ENCODE data around the gene TSC2. TPM values are rescaled to one million over a fixed set of nuclear protein-coding genes. Genes with fewer than 3 reads are reported as not detected.

TSC2 gene
- total RNA-seq, 1 donor from 2014 or later: 57.2 TPM

DNA sequence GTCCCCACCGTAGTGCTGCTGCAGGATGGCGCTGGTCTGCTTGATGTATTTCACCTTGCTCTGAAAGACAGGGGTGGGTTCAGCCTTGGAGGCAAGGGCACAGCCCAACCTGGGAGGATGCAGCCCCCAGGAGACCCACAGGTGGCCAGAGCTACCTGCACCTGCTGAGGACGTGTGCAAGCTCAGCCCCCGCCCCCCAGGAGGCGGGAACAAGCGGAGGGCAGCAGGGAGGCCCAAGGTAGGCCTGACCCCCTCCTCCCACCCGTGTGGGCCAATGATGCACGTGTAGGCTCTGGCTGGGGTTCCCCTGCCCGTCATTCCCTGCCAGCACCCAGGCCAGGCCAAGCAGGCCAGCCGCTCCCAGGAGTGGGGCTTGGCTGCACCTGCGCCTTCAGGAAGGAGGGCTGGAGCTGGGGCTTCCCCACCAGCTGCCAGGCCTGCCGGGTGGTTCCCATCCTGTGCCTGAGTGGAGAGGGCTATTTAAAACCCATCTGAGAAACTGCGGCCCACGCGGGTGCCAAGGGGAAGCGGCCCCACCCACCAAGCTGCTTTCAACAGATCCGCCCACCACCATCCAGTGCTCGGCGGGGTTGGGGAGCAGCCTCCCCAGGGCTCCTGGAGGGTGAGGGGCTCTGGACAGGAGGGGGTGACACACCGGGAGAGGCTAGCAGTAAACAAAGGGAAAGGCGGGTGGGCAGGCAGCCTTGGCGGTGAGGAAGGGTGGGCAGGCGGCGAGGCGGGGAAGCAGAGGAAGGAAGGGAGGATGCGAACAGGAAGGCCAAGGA is 3.9 kb upstream of the TSC2 start:
- DNase-seq: peak; percentile 78

- no peak for DNase-seq
Measured at GRCh38 chr16:2044541-2044940, 3.2 kb upstream of the TSC2 start.

- no peak for DNase-seq
Measured at GRCh38 chr16:2045965-2046892, 1.6 kb upstream of the TSC2 start.

- DNase-seq: no peak
Measured at GRCh38 chr16:2046893-2047329, 874 bp upstream of the TSC2 start.

DNA sequence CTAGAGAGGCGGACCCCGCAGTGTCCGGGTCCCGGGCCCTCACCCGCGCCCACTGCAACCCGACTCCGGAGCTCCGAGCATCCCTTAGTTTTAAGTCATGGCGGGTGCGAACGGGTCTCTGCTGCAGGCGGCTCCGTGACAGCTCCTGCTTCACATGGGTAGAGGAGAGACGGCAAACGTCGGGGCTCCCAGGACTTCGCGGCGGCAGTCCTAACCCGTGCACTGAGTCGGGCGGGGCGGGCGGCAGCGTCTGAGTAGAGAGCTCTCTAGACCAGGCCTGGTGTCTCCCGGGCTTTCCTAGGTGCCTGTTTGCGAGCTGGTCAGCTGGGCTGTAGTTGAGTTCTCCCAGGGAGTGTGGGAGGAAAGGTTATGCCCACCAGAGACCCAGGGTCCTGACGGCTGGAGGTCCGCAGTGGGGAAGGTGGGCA is 345 bp downstream of the TSC2 start:
- no peak for DNase-seq

DNA sequence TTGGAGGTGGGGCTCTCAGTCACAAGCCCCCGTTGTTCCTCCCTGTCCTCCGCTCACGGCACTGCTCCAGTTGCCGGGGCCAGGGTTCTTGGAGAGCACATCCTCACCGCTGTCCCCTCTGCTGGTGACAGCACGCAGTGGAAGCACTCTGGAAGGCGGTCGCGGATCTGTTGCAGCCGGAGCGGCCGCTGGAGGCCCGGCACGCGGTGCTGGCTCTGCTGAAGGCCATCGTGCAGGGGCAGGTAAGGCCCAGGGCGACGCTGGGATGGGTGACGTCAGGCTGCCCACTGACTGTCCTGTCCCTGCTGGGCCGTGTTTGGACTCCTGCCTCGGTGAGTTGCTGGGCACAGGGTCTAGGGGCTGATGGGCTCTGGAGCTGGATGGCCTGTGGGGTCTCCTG is 5.4 kb downstream of the TSC2 start:
- no peak for DNase-seq

DNA sequence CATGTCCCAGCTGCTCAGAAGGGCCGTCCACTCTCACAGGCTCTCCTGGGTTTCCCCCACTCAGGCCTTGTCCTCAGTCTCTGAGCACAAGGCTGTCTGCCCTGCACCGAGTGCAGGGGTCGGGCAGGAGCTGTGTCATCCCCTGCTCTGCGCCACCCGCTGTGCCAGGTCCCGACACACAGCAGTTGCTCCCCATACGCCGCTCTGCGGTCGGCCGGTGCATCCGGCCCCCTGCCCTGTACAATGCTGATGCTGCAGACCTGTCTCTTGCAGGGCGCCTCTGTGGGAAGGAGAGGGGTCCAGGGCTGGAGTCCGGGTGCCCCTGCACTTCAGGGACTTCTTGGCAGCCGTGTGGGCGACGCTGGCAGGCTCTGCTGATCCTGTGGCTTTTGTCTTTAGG is 6.1 kb downstream of the TSC2 start:
- no peak for DNase-seq

DNA sequence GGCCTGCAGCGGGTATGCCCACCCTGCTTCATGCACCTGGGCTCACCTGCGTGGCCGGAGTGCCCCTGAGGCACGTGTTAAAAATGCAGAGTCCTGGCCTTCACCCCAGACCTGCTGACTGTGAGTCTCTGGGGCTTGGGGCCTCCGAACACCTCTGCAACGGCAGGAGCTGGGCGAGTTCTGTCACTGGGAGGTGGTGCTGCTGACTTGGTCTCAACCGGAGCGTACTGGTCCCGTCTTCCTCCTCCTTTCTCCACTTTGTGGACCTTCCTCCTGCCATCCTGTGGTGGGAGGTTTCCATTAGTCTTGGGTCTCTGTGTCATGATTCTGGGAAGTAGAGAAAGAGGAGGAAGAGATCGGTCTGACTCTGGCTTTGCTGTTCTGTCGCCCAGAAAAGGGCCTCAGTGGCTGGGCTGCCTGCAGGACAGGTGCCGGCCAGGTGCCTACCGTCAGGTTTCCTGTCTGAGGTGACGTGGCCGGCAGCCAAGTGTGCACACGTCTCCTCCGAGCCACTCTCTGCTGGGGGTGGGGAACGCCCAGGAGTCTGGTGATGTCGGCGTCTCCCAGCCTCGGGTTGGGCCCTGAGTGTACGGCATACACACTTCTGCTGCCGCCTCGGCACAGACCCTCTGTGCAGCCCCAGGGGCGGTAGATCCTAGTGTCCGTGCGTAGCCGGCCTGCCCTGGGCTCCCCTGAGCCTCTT is 6.9 kb downstream of the TSC2 start:
- DNase-seq: no peak

DNA sequence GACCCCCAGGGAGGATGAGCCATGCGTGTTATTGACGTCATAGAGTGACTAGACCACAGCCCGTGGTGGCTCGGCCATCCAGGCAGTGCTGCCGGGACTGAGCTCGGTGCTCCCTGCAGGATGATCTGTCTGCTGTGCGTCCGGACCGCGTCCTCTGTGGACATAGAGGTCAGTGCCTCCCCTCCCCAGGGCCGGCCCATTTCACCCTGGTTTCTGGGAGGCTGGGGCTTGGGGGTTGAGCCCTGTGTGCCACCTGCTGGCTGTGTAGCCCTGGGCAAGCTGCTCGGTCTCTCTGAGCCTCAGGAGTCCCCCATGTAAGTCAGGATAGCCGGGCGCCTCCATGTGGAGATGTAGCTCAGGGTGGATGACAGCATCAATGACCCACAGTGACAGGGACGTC is 8.3 kb downstream of the TSC2 start:
- DNase-seq: no peak

- DNase-seq: no peak
Measured at GRCh38 chr16:2056681-2057407, 9.1 kb downstream of the TSC2 start.

DNA sequence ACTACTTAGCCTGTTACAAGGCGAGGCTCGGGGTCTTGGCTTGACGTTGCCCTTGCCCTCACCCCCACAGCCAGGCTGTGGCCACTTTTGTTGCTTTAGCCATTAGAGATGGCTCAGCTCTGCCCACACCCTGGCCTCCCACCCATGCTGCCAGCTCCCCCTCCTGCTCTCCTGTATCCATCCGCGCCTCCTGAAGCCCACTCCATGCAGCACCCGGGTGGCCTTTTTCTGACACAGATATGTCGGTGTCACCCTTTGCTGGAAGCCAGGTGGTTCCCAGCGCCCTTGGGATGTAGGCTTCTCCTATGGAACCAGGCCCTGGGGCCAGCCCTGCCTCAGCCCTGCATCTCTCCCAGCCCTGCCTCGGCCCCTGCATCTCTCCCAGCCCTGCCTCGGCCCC is 9.7 kb downstream of the TSC2 start:
- no peak for DNase-seq

DNA sequence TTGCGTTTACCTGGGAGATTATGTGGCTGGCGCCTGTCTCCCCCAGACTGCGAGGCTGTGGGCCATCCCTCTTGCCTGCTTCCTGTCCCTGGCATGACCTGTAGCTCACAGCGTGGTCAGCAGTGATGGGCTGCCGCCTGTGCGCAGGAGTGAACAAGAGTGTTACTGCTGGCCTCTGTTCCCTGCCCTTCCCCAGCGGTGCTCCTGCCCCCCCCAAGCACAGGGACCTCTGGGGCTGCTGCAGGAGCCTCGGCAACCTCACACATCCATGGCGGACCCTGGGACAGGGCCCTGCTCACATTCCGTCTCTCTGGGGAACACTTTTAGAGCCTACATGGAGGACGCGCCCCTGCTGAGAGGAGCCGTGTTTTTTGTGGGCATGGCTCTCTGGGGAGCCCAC is 10.6 kb downstream of the TSC2 start:
- DNase-seq: no peak

DNA sequence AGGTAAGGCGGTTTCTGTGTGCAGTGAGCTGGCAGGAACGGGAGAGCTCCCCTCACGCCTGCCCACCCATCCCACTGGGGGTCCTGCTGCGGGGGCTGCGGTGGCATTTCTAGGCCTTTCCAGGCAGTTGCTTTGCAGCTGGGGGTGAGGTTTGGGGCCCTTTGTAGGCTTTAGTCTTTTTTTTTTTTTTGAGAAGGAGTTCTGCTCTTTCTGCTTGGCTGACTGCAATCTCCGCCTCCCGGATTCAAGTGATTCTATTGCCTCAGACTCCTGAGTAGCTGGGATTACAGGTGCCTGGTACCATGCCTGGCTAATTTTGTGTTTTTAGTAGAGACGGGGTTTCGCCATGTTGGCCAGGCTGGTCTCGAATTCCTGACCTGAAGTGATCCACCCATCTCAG is 11.1 kb downstream of the TSC2 start:
- no peak for DNase-seq

DNA sequence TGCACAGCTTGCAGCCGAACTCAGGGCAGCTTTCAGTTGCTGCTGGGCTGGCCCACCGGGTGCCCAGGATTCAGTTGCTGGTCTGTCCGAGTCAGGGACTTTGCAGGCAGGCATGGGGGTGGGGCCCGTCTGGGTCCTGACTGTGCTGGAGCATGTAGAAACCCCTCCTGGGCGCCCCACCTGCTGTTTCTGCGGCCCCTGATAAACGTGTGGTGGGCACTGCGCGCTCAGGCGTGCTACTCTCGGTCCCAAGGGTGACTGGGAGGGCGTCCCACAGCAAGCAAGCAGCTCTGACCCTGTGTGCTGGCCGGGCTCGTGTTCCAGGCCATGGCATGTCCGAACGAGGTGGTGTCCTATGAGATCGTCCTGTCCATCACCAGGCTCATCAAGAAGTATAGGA is 12.6 kb downstream of the TSC2 start:
- DNase-seq: no peak

DNA sequence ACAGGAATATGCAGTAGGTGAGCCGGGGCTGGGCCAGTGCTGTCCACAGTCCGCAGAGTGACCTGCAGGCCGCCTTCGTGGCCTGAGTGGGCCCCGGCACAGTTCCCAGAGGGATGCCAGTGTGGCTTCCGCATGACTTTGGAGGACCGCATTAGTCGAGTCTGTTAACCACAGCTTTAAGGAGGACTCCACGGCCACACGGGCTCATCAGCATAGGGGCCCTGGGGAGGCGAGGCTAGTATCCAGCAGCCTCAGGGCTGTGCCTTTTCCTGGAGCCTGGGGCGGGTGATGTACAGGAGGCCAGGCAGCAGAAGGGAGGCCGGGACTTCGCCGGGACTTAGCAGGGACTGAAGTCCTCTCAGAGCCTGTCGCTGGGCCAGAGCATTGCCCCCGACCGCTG is 13.2 kb downstream of the TSC2 start:
- no peak for DNase-seq

DNA sequence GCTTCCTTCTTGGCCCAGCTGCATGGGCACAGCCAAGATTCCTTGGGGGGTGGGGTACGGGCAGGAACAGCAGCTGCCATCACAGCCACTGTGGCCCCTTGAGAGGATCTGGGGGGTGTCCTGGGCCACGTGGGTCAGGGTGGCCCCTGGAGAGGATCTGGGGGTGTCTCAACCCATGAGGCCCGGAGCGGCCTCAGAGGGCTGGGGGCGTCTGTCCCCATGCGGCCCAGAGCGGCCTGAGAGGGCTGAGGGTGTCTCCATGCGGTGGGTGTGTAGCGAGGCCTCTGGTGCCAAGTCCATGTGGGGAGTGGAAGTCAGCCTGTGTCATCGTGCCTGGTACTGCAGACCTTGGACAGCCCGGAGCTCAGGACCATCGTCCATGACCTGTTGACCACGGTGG is 13.7 kb downstream of the TSC2 start:
- no peak for DNase-seq

- no peak for DNase-seq
Measured at GRCh38 chr16:2062801-2063200, 15.0 kb downstream of the TSC2 start.

DNA sequence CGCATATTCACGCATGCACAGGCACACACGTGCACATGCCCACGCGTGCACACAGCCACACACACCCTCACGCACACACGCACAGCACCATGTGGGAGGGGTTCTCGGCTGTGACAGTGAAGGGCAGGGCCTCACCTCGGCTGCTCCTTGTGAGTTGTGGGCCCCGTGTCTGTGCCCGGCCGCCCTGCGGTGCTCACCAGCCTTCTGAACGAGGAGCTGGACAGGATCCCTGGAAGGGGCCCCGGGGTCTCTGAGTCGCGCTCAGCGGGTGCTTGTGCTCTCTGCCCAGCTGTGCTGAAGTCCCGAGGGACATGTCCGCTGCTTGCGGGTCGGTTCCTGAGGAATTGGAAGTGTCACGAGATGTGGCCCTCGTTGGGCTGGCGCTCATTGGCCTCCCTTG is 16.1 kb downstream of the TSC2 start:
- no peak for DNase-seq

GRCh38 chr16:2064368-2064945 is 16.7 kb downstream of the TSC2 start:
- no peak for DNase-seq

DNA sequence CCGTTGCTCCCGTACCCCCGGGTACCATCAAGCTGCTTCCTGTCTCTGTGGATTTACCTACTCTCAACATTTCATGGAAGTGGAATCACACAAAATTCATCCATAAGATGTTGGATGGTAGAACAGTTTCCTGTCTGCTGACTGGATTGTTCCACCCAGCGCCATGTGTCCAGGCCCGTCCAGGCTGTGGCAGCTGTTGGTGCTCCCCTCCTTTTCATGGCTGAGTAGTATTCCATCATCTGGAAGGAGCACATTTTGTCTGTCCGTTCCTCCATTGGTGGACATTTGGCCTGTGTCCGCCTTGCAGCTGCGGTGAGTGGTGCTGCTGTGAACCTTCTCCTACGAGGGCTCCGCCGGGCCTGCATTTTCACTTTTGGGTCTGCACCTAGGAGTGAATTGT is 18.4 kb downstream of the TSC2 start:
- no peak for DNase-seq

DNA sequence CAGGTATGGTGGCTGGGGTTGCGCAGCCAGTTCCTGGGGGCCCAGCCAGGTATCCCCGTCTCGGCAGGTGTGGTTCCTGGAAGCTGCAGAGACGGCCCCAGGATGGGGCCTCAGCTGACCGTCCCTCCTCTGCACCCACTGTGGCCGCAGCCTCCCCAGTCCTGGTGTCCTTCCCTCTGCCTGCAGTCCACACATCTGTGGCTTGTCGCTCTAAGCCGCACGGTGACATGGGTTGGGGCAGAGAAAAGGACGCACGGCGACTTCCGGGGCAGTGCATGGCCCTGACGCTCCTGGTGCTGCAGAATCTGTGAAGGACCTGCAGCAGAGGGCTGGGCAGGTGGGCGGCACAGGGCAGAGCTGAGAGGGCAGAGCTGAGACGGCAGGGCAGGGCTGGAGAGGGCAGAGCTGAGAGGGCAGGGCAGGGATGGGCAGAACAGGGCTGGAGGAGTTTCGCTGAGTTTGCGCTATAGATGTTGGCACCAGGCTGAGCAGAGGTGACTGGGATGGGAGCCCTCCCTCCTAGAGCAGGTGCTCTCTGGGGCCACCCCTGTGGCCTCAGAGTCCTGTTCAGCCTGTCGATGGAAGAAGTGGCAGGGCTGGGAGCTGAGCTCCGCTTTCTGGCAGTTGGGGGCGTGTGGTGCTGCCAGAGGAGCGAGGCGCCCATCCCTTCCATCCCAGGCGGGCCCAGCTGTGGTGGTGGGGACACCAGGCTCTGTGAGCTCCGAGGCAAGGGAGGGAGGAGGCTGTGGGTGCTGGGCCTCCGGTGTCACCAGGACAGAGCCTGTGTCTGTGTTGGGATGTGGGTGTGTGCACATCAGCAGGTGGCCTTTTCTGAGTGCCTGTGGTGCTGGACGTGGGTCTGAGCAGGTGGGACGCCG is 23.0 kb downstream of the TSC2 start:
- DNase-seq: no peak

Data from tongue (tissue), 2 donors.